SK-N-MC (cell line): ENCODE data around the gene ARID4A.

Experiments used
- EZH2 ChIP-seq: fragments of 200-600 bp; sonication (generic); IDR thresholded peaks from one replicate; pipeline ENCODE4 v1.6.1; 2017; ENCODE audit warnings: antibody characterized with exemption
- POLR2AphosphoS5 ChIP-seq: IDR thresholded peaks from 2 replicates; pipeline ENCODE4 v1.6.1; 2012; ENCODE audit warnings: mild to moderate bottlenecking, low read depth, low read length, borderline replicate concordance

GRCh38 chr14:58297762-58298476, 436 bp upstream of the ARID4A start:
- TF ChIP-seq POLR2AphosphoS5 = peak; percentile 78
- TF ChIP-seq EZH2 = no peak
